H1 (cell line): ENCODE measurements around the gene ABCF2. TPM values are rescaled to one million over a fixed set of nuclear protein-coding genes. Genes with fewer than 3 reads are reported as not detected.

ENCODE experiments used
- KDM1A ChIP-seq: fragments of 200-600, 300-600 bp; sonication (generic); IDR thresholded peaks from 2 replicates; pipeline ENCODE4 v1.7.1; 2016; ENCODE audit warnings: mild to moderate bottlenecking, low read length, borderline replicate concordance
- POLR2AphosphoS5 ChIP-seq: IDR thresholded peaks from 2 replicates; pipeline ENCODE4 v1.6.1; 2011; ENCODE audit warnings: low read depth, low read length
- POU5F1 ChIP-seq: IDR thresholded peaks from 2 replicates; pipeline ENCODE4 v1.6.1; 2011; ENCODE audit warnings: low read depth, mild to moderate bottlenecking, low read length, moderate library complexity
- RAD21 ChIP-seq, 2 experiments: IDR thresholded peaks in 1 of 2; conservative IDR thresholded peaks in 1 of 2; 2 replicates each; pipeline ENCODE4 v1.6.1; 2011; ENCODE audit warnings: low read depth in 2 of 2, low read length in 2 of 2, improper control_type of control experiment in 1 of 2, inconsistent platforms in 1 of 2, mild to moderate bottlenecking in 1 of 2, moderate library complexity in 1 of 2
- RBBP5 ChIP-seq: IDR thresholded peaks from 2 replicates; pipeline ENCODE4 v1.7.1; 2012; ENCODE audit warnings: low read depth, mild to moderate bottlenecking, inconsistent platforms, low read length, moderate library complexity, borderline replicate concordance
- RFX5 ChIP-seq: IDR thresholded peaks from 2 replicates; pipeline ENCODE4 v1.6.1; 2011; ENCODE audit warnings: low read depth, low read length, improper control_type of control experiment, borderline replicate concordance
- RXRA ChIP-seq: IDR thresholded peaks from 2 replicates; pipeline ENCODE4 v1.6.1; 2011; ENCODE audit warnings: low read depth, mild to moderate bottlenecking, low read length, moderate library complexity; ENCODE audit not compliant: insufficient read depth
- SP2 ChIP-seq: IDR thresholded peaks from 2 replicates; pipeline ENCODE4 v1.6.1; 2012; ENCODE audit warnings: mild to moderate bottlenecking, low read length, inconsistent platforms
- polyA plus RNA-seq, 7 experiments: library from polyadenylated mRNA; depleted of rRNA in 3 of 7; stranded (reverse) in 5 of 7; unstranded in 2 of 7; fragments of >200 nt in 5 of 7; fragments of 200-250 nt in 2 of 7; gene quantifications; 1 replicate in 5 of 7; 2 replicates in 1 of 7; 4 replicates in 1 of 7; pipeline versions ENCODE4 v1.2.1 to v1.2.3, GENCODE V29; 2011 to 2013; ENCODE audit warnings: missing spikeins in 2 of 7, mixed read lengths in 2 of 7
- total RNA-seq: library from RNA; stranded (reverse); fragmentation: NEBNext Ultra II Directional; extraction: Animal tissue kit (Norgen Biotek cat#: 25700); gene quantifications from 2 replicates; pipeline ENCODE4 v1.2.1, GENCODE V29; 2021

Gene ABCF2
- total and polyA plus RNA-seq, 2 of the 8 experiments (the other 6 are each of a cell fraction or from before 2014, with no cell fraction given): 28.0 to 55.0 TPM

GRCh38 chr7:151245360-151246101, 18.5 kb upstream of the ABCF2 start (continued):
- TF ChIP-seq RAD21 (IDR thresholded peaks at IDR 0.05 in 1 of 2, conservative IDR thresholded peaks at IDR 0.05 in 1 of 2; ENCODE audit: low read depth in 2 of 2, low read length in 2 of 2): peak; percentile 38 to 75
- no peak for TF ChIP-seq RFX5
- no peak for TF ChIP-seq POLR2AphosphoS5
- TF ChIP-seq RXRA: no peak
- TF ChIP-seq RBBP5: no peak
- no peak for TF ChIP-seq SP2
- no peak for TF ChIP-seq POU5F1
- TF ChIP-seq KDM1A: peak; percentile 82; the same call in 1 of the 2 replicates
